Fibroblast of skin of left quadriceps (primary cell): Measurements from ENCODE around the gene SCGB3A1.

ENCODE experiments used
- DNase-seq, 2 experiments: peaks; one replicate each; pipeline ENCODE4 v3.0.0-alpha.2; 2013; ENCODE audit warnings: low read depth in 2 of 2

Gene SCGB3A1

GRCh38 chr5:180591311-180591887 lies at the start of gene SCGB3A1:
TSS of gene SCGB3A1 (minus strand) at chr5:180591499. CDS start at chr5:180591462, 37 bp downstream.
- no peak for DNase-seq

- no peak for DNase-seq
These were observed 49.2 kb upstream of the SCGB3A1 start for GRCh38 chr5:180640611-180640860.

GRCh38 chr5:180639741-180640610 lies 48.7 kb upstream of the SCGB3A1 start:
- no peak for DNase-seq

GRCh38 chr5:180639287-180639686 lies 48.0 kb upstream of the SCGB3A1 start:
- no peak for DNase-seq

GRCh38 chr5:180637962-180638680 lies 46.8 kb upstream of the SCGB3A1 start:
- DNase-seq = no peak

GRCh38 chr5:180636403-180637075 lies 45.2 kb upstream of the SCGB3A1 start:
- no peak for DNase-seq

- no peak for DNase-seq
These were observed 44.7 kb upstream of the SCGB3A1 start for GRCh38 chr5:180636016-180636402.

GRCh38 chr5:180633283-180634177 lies 42.2 kb upstream of the SCGB3A1 start:
- no peak for DNase-seq

- DNase-seq = no peak
These were observed 41.5 kb upstream of the SCGB3A1 start for GRCh38 chr5:180632768-180633167.

- no peak for DNase-seq
These were observed 40.5 kb upstream of the SCGB3A1 start for GRCh38 chr5:180631549-180632383.

GRCh38 chr5:180630426-180630825 lies 39.1 kb upstream of the SCGB3A1 start:
- no peak for DNase-seq

- no peak for DNase-seq
These were observed 38.6 kb upstream of the SCGB3A1 start for GRCh38 chr5:180629831-180630382.

GRCh38 chr5:180628827-180629750 lies 37.8 kb upstream of the SCGB3A1 start:
- no peak for DNase-seq

GRCh38 chr5:180628211-180628610 lies 36.9 kb upstream of the SCGB3A1 start:
- no peak for DNase-seq

- no peak for DNase-seq
These were observed 36.3 kb upstream of the SCGB3A1 start for GRCh38 chr5:180627386-180628120.

- DNase-seq = no peak
These were observed 35.5 kb upstream of the SCGB3A1 start for GRCh38 chr5:180626661-180627385.

- no peak for DNase-seq
These were observed 34.7 kb upstream of the SCGB3A1 start for GRCh38 chr5:180625791-180626660.
